ENCODE measurements around the gene RUBCNL.

DNA sequence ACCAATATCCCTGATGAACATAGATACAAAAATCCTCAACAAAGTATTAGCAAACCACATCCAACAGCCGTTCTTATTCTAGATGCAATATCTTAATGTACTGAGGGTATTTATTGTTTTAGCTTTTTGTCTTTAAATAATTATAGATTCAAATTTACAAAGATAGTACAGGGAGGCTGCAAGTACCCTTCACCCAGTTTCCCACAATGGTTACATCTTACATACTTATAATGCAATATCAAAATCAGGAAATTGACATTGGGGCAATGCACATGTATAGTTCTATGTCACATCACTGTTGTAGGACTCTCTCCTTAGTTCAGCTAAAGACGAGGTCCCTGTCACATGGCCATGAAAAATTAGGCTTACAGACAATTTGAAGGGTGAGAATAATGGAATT is 75.8 kb downstream of the RUBCNL start:
- no peak for TF ChIP-seq SUZ12 (IDR thresholded peaks at IDR 0.05; ENCODE audit: extremely low read depth, insufficient read depth, insufficient read length)
- no peak for TF ChIP-seq ZNF274 (IDR thresholded peaks at IDR 0.05; ENCODE audit: low read depth, low read length)
- TF ChIP-seq YY1 (IDR thresholded peaks at IDR 0.05; ENCODE audit: insufficient read depth, insufficient read length) = no peak

Measured in NT2/D1 (cell line).